Gastrocnemius medialis (tissue), 4 donors: ENCODE data around the gene CAPZB. TPM values are rescaled to one million over a fixed set of nuclear protein-coding genes. Genes with fewer than 3 reads are reported as not detected.

Experiments
- ATAC-seq, 2 donors: fragments of 150-250 bp; one replicate each; pipeline ENCODE4 v1.9.1; 2016
- DNase-seq, 2 donors: peaks; one replicate each; pipeline ENCODE4 v3.0.0-alpha.2; 2019
- H3K27ac ChIP-seq, 4 donors: fragments of 200-600 bp; sonication (generic); 1 replicate in 1 of 4; 2 replicates in 3 of 4; pipeline ENCODE4 v1.5.1; 2016 to 2018; ENCODE audit warnings: mild to moderate bottlenecking in 2 of 4, moderate library complexity in 1 of 4
- H3K27me3 ChIP-seq, 3 donors: fragments of 200-600 bp; sonication (generic) in 2 of 3; 1 replicate in 1 of 3; 2 replicates in 2 of 3; pipeline versions ENCODE4 v1.5.1 to v1.6.0; 2016 to 2019; ENCODE audit warnings: mild to moderate bottlenecking in 1 of 3, moderate library complexity in 1 of 3
- H3K36me3 ChIP-seq, 2 donors: fragments of 200-600 bp; sonication (generic) in 1 of 2; one replicate each; pipeline ENCODE4 v1.5.1; 2017 to 2018
- H3K4me1 ChIP-seq, 2 donors: fragments of 200-600 bp; sonication (generic) in 1 of 2; one replicate each; pipeline ENCODE4 v1.5.1; 2016 to 2017; ENCODE audit warnings: mild to moderate bottlenecking in 2 of 2
- H3K4me3 ChIP-seq, 4 donors: fragments of 200-600 bp; sonication (generic) in 3 of 4; 1 replicate in 1 of 4; 2 replicates in 3 of 4; pipeline ENCODE4 v1.5.1; 2016 to 2019; ENCODE audit warnings: mild to moderate bottlenecking in 2 of 4
- H3K9me3 ChIP-seq, 3 donors: fragments of 200-600 bp; sonication (generic) in 2 of 3; 1 replicate in 1 of 3; 2 replicates in 2 of 3; pipeline ENCODE4 v1.5.1; 2016 to 2019
- CTCF ChIP-seq, 5 experiments: fragments of 450-650 bp in 3 of 5; fragments of 200-600 bp in 2 of 5; sonication (generic) in 2 of 5; IDR thresholded peaks in 4 of 5; conservative IDR thresholded peaks in 1 of 5; 1 replicate in 4 of 5; 2 replicates in 1 of 5; pipeline ENCODE4 v1.5.1; 2016 to 2019; ENCODE audit warnings: antibody characterized with exemption in 5 of 5, mild to moderate bottlenecking in 3 of 5, moderate library complexity in 3 of 5
- POLR2A ChIP-seq, 2 donors: fragments of 450-650 bp; IDR thresholded peaks; one replicate each; pipeline ENCODE4 v1.6.1; 2017; ENCODE audit warnings: antibody characterized with exemption in 2 of 2, mild to moderate bottlenecking in 2 of 2, moderate library complexity in 2 of 2
- in situ Hi-C, 4 donors: fragments of 200-750 bp; cut with MboI; loops; one replicate each; pipeline versions ENCODE4 v1.15.0 to v1.8.0; 2017; ENCODE audit warnings: low sequenced_read_pairs in 4 of 4
- intact Hi-C: fragments of 100-400 bp; cut with DNase I; formaldehyde crosslinking; loops from one replicate; pipeline ENCODE4 v1.15.1; 2023; ENCODE audit warnings: low total_unique reads
- total RNA-seq, 4 donors: library from RNA; depleted of rRNA; stranded (reverse); fragments of >200 nt; gene quantifications; one replicate each; pipeline versions ENCODE4 v1.1.0 to v1.2.3, GENCODE V29; 2016

CAPZB gene
- total RNA-seq, 4 donors from 2014 or later, result 48.6 to 93.8 (median 74.9) TPM

- Histone ChIP-seq H3K36me3 (no peaks in the 10 kb centered on the region), H3K9me3 (no peaks in the 10 kb centered on the region), H3K27ac (no peak overlapping the region), H3K4me3 (no peak overlapping the region), H3K27me3 (no peaks in the 10 kb centered on the region), H3K4me1 (peaks cover 14 to 15% of the 10 kb centered on the region in 2 donors)
- ATAC-seq (peak in 1 of 2 donors; percentile 7), DNase-seq (no peak)
- intact Hi-C loops, result no loop called here
- TF ChIP-seq CTCF (IDR thresholded peaks at IDR 0.05 in 4 of 5, conservative IDR thresholded peaks at IDR 0.05 in 1 of 5) (no peak), POLR2A (IDR thresholded peaks at IDR 0.05) (no peak)
- in situ Hi-C loops, result no loop called here
Observed at GRCh38 chr1:19369396-19370090, 115.8 kb downstream of the CAPZB start.

GRCh38 chr1:19368964-19369363 lies 116.4 kb downstream of the CAPZB start:
- H3K4me3 ChIP-seq, result no peak overlapping the region
- no peak overlapping the region for H3K27ac ChIP-seq
- H3K27me3 ChIP-seq, result no peaks in the 10 kb centered on the region
- no peak for DNase-seq
- no peak for ATAC-seq
- in situ Hi-C loops (no loop called here), intact Hi-C loops (no loop called here)
- peaks cover 13 to 18% of the 10 kb centered on the region in 2 donors for H3K4me1 ChIP-seq
- H3K36me3 ChIP-seq, result no peaks in the 10 kb centered on the region
- H3K9me3 ChIP-seq, result no peaks in the 10 kb centered on the region
- TF ChIP-seq CTCF (IDR thresholded peaks at IDR 0.05 in 4 of 5, conservative IDR thresholded peaks at IDR 0.05 in 1 of 5), result no peak
- no peak for TF ChIP-seq POLR2A (IDR thresholded peaks at IDR 0.05)

- no peak for ATAC-seq
- H3K9me3 ChIP-seq, result no peaks in the 10 kb centered on the region
- TF ChIP-seq POLR2A (IDR thresholded peaks at IDR 0.05), result no peak
- no peak for TF ChIP-seq CTCF (IDR thresholded peaks at IDR 0.05 in 4 of 5, conservative IDR thresholded peaks at IDR 0.05 in 1 of 5)
- intact Hi-C loops, result no loop called here
- H3K27ac ChIP-seq, result no peak overlapping the region
- in situ Hi-C loops, result no loop called here
- no peak for DNase-seq
- peaks cover 19 to 24% of the 10 kb centered on the region in 2 donors for H3K4me1 ChIP-seq
- no peaks in the 10 kb centered on the region for H3K36me3 ChIP-seq
- no peaks in the 10 kb centered on the region for H3K27me3 ChIP-seq
- H3K4me3 ChIP-seq, result no peak overlapping the region
Observed at GRCh38 chr1:19368050-19368449, 117.3 kb downstream of the CAPZB start.

- ATAC-seq (no peak), DNase-seq (no peak)
- Histone ChIP-seq H3K9me3 (no peaks in the 10 kb centered on the region), H3K27me3 (no peaks in the 10 kb centered on the region), H3K4me1 (peaks cover 19 to 24% of the 10 kb centered on the region in 2 donors), H3K36me3 (no peaks in the 10 kb centered on the region), H3K27ac (no peak overlapping the region), H3K4me3 (no peak overlapping the region)
- in situ Hi-C loops (no loop called here), intact Hi-C loops (no loop called here)
- TF ChIP-seq POLR2A (IDR thresholded peaks at IDR 0.05), result no peak
- no peak for TF ChIP-seq CTCF (IDR thresholded peaks at IDR 0.05 in 4 of 5, conservative IDR thresholded peaks at IDR 0.05 in 1 of 5)
Observed at GRCh38 chr1:19367584-19368041, 117.7 kb downstream of the CAPZB start.
